Activated naive CD4-positive, alpha-beta T cell treated with anti-CD3 and anti-CD28 coated beads, Interleukin-2, amount 50 U/mL, for 16 hours (primary cell): ENCODE measurements around the gene TGIF2LY.
"Not testable (repeated sequence)": the region's sequence is repeated elsewhere in the genome, so short reads cannot be mapped to it uniquely, and the experiment has no call there.

Source experiments
- DNase-seq: peaks from one replicate; pipeline ENCODE4 v3.0.0-alpha.2; 2020

TGIF2LY gene

GRCh38 chrY:3578767-3579166 lies at the start of gene TGIF2LY:
TSS of gene TGIF2LY (plus strand) at chrY:3579067. CDS start at chrY:3579245, 178 bp downstream.
- not testable (repeated sequence) for DNase-seq
